ENCODE measurements around the gene PLCH1.

PLCH1 gene

DNA sequence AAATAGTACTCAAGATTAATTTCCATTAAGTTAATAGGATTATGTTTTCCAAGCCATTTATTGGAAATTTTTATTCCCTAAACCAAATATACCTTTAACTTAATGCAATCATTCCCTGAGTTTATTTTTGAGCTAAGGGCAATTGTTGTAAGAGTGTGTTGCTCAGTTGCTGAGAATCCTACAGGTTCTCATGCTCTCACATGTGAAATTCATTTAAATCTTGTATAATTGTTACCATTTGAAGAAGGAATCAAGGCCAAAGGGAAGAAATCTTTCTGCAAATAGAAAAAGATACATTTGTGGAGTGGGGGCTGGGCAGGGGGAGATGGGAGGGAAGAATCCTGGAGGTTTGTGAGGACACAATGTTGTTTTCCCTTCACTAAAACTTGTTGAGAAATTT lies 248.7 kb downstream of the PLCH1 start:
- in situ Hi-C loops (cut with MboI; ENCODE audit: low pct_unique_long_range_greater_than_20kb, low sequenced_read_pairs, unreplicated experiment), result no loop called here
- TF ChIP-seq CTCF (IDR thresholded peaks at IDR 0.05; ENCODE audit: extremely low read depth, insufficient read depth, missing control alignments), result no peak
- no peak for DNase-seq (ENCODE audit: low spot score)

GRCh38 chr3:155495387-155495786 lies 249.5 kb downstream of the PLCH1 start:
- peak; percentile 24 for DNase-seq (ENCODE audit: low spot score)
- in situ Hi-C loops (cut with MboI; ENCODE audit: low pct_unique_long_range_greater_than_20kb, low sequenced_read_pairs, unreplicated experiment), result no loop called here
- no peak for TF ChIP-seq CTCF (IDR thresholded peaks at IDR 0.05; ENCODE audit: extremely low read depth, insufficient read depth, missing control alignments)

DNA sequence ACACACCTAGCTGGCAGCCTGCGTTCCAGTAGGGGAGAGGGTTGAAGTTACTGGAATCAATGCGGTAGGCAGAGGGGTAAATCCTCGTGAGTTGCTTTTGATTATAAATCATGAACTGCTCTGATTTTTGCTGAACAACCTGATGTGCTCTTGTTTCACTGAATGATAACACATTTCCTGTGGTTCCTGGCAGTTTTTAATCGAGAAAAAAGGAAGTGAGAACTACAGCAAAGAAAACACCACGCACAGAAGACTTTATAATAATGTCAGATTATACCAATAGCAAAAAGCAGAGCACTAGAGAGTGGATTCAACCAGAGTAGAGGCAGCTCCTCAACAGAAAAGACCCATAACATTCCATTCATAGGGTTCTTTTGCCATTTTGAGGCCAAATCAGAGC lies 250.5 kb downstream of the PLCH1 start:
- TF ChIP-seq CTCF (IDR thresholded peaks at IDR 0.05; ENCODE audit: extremely low read depth, insufficient read depth, missing control alignments), result no peak
- DNase-seq (ENCODE audit: low spot score), result peak; percentile 9
- in situ Hi-C loops (cut with MboI; ENCODE audit: low pct_unique_long_range_greater_than_20kb, low sequenced_read_pairs, unreplicated experiment), result no loop called here

DNA sequence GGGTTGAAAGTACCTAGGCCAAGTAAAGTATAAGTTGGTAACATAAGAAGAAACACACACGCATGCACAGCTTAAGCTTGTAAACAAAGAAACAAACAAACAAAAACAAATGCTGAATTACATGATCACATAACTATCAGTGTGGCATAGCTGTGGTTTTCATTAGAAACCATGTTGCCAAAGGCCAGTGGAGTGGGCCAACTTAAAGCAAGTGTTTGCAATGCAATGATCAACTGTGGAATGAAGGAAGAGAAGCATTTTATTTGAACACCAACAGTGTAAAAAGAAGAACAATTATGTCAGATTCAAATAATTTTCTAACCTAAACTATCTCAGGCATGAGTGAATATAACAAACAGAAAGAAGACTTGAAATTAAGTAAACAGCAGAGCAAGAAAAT lies 252.0 kb downstream of the PLCH1 start:
- in situ Hi-C loops (cut with MboI; ENCODE audit: low pct_unique_long_range_greater_than_20kb, low sequenced_read_pairs, unreplicated experiment), result no loop called here
- no peak for DNase-seq (ENCODE audit: low spot score)
- no peak for TF ChIP-seq CTCF (IDR thresholded peaks at IDR 0.05; ENCODE audit: extremely low read depth, insufficient read depth, missing control alignments)

DNA sequence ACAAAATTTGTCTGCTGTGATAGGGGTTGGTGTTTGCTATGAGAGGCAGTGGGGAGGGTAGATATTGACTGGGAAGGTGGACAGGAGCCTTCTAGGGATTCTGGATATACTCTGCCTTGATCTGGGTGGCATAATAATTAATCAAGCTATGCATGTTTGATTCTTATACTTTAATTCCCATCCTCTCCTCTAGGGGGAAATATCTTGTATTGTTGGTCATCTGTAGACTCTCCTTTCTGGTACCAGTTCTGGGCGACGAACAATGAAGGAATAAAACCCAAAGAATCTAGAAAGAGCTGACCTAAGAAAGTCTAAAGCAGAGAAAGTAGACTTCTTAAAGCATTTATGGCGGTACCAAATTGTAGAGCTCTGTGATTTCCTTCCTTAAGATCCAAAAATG lies 253.2 kb downstream of the PLCH1 start:
- no peak for DNase-seq (ENCODE audit: low spot score)
- in situ Hi-C loops (cut with MboI; ENCODE audit: low pct_unique_long_range_greater_than_20kb, low sequenced_read_pairs, unreplicated experiment), result no loop called here
- no peak for TF ChIP-seq CTCF (IDR thresholded peaks at IDR 0.05; ENCODE audit: extremely low read depth, insufficient read depth, missing control alignments)

- in situ Hi-C loops (cut with MboI; ENCODE audit: low pct_unique_long_range_greater_than_20kb, low sequenced_read_pairs, unreplicated experiment), result no loop called here
- TF ChIP-seq CTCF (IDR thresholded peaks at IDR 0.05; ENCODE audit: extremely low read depth, insufficient read depth, missing control alignments), result no peak
- DNase-seq (ENCODE audit: low spot score), result no peak
Measured at GRCh38 chr3:155488671-155489070, 256.2 kb downstream of the PLCH1 start.

- TF ChIP-seq CTCF (IDR thresholded peaks at IDR 0.05; ENCODE audit: extremely low read depth, insufficient read depth, missing control alignments), result no peak
- in situ Hi-C loops (cut with MboI; ENCODE audit: low pct_unique_long_range_greater_than_20kb, low sequenced_read_pairs, unreplicated experiment), result no loop called here
- no peak for DNase-seq (ENCODE audit: low spot score)
Measured at GRCh38 chr3:155485897-155486296, 259.0 kb downstream of the PLCH1 start.

Measured in GM13977 (cell line).